ENCODE data around the gene NINL.
"Not testable (repeated sequence)": the region's sequence is repeated elsewhere in the genome, so short reads cannot be mapped to it uniquely, and the experiment has no call there.

Gene NINL

DNA sequence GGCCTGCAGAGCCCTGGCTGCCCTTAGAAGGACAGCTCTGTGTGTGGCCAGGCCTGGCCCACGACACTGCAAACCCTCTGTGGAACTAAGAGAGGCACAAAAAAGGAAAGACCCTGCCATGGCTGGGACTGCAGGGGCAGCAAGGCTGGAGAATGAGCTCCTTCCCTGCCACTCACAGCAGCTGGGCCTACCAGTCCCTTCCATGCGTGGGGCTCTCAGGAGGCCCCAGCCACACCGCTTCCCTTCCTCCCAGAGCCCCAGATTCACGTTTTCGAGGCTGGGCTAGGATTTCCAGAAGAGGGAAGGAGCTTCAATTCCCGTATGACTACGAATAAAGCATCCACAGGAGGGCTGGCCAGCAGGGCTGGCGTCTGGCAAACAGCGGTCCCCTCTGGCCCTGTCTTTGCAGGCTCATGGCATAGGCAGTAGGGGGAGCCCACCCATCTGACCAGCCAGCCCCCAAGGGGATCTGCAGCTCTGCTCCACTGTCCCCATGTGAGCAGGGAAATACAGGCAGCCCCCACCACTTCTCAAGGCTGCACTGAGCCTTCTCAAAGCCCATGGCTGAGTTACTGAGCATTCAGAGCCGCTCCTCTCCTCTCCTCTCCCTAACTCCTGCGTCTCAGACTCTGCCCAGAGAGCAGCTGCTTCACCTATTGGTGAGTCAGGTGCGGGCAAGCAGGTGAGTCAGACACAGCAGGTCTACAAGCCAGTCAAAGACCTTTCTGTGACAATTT is 53.1 kb downstream of the NINL start:
- DNase-seq: no peak

GRCh38 chr20:25529295-25529951 is 55.9 kb downstream of the NINL start:
- no peak for DNase-seq

DNA sequence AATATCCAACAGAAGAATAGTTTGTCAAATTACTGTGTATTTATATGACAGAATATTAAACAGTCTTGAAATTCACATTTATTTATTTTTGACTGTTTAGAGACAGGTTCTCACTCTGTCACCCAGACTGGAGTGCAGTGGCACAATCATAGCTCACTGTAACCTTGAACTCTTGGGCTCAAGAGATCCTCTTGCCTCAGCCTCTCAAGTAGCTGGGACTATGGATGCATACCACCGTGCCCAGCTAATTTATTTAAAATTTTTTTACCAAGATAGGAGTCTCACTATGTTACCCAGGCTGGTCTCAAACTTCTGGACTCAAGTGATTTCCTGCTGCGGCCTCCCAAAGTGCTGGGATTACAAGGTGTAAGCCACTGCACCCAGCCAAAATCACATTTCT is 57.4 kb downstream of the NINL start:
- DNase-seq: no peak

- DNase-seq: no peak
Measured at GRCh38 chr20:25526446-25526845, 58.9 kb downstream of the NINL start.

DNA sequence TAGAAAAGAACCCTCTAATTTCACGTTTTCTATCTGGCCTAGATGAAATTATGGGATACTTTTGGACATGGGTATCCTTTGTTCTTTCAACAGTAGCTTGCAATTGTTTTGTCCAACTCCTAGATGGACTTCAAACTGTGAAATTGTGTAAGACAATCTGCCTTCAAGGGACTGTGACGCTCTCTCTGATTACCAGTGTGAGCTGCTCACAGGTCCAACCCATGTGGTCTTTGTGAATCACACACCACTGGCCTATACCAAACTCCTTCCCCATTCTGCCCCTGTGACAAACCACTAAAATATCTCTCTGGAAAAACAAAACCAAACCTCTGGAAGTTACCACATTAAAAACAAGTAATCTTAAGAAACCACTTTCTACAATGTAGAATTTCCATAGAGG is 59.5 kb downstream of the NINL start:
- DNase-seq: no peak

DNA sequence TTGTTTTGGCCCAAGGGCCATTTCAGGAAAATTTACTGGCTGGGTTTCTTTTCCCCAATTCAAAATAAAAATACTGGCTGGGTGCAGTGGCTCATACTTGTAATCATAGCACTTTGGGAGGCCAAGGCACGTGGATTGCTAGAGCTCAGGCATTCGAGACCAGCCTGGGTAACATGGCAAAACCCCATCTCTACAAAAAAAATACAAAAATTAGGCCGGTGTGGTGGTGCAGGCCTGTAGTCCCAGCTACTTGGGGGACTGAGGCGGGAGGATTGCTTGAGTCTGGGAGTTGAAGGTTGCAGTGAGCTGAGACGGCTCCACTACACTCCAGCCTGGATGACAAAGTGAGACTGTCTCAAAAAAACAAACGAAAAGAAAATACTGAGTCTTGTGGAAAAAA is 60.0 kb downstream of the NINL start:
- no peak for DNase-seq

DNA sequence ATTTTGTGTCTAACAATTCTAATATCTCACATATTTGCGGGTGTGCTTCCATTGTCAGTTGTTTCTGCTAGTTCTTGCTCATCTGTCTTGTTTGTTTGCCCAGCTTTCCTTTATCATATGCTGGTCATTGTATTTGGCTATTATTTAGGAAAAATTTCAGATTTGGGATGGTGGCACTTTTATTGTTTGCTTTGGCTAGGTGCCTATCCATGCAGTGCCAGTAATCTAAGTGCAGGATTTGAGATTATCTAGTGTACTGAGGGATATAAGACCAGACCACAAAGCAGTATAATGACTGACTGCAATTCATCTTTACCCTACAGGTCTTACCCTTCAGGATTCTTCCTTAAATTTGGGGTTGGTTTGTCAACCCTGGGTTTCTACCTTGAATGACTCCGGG is 63.9 kb downstream of the NINL start:
- DNase-seq: no peak

GRCh38 chr20:25517124-25517523 is 68.2 kb downstream of the NINL start:
- no peak for DNase-seq

- no peak for DNase-seq
Measured at GRCh38 chr20:25514747-25515340, 70.5 kb downstream of the NINL start.

GRCh38 chr20:25514195-25514594 is 71.1 kb downstream of the NINL start:
- DNase-seq: no peak

GRCh38 chr20:25512709-25513108 is 72.6 kb downstream of the NINL start:
- no peak for DNase-seq

DNA sequence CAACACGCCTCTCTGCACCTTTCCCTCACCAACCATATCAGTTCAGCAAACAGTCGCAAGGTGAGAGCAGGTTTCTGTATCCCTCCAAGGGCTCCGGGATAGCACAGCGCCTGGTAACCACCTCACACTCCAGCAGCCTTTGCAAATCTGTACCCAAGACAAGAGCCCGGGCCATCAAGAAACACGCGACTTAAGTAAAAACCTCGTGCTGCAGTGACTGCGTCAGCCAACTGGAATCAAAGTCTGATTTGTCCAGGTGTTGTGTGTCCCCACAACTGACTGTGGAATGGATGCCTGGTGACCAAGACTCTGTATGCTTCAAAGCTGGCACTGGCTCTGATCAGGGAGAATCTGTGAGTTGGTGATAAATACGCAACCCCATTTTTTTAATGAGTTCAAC is 74.1 kb downstream of the NINL start:
- no peak for DNase-seq

DNA sequence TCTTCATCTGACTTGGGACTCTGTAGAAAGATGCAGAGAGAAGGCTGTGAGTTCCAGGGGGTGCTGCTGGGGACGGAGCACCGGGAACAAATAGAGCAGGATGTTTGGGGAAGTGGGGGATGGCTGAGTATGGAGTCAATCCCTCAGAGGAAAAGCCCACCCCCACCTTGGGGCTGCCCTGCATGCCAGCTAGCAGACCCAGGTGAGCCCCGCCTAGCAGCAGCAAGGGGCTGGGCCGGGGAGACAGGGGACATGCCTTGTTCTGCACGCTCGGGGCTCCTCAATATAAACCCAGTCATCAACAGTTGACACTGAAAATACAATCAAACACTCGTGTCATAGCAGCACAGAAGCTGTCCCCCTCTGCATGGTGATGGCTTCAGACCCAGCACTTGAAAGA is 74.6 kb downstream of the NINL start:
- no peak for DNase-seq

- no peak for DNase-seq
Measured at GRCh38 chr20:25510202-25510601, 75.1 kb downstream of the NINL start.

- no peak for DNase-seq
Measured at GRCh38 chr20:25509084-25509483, 76.2 kb downstream of the NINL start.

- DNase-seq: no peak
Measured at GRCh38 chr20:25508083-25508770, 77.1 kb downstream of the NINL start.

DNA sequence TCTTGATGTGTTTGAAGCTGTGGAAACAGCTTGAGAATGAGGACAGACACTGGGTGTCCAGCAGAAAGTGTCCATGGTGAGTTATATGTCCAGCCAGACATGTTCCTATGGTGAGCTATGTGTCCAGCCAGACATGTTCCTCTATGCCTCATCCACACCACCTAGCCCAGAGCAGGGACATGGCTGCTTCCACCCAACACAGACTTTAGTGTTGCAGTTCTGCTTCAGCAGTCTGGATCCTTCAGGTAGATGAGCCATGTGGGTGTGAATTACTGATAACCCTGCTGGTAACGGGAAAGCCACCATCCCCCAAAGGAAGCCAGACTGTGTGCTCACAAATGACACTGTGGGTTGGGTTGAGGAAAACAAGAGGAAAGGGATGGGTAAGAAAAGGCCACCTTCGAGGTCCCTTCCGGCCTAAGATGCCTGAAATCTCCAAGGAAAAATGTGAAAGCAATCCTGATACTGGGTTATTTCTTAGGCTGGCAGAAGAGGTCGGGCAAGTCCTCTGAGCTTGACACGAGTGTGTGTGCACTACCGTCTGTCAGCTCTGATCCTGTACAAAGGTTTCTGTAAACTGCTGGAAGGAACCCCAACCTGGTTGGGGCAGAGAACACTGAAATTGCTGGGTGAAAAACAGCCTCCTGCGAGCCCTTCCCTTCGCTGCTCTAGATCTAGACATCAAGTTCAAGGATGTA is 77.8 kb downstream of the NINL start:
- no peak for DNase-seq

DNA sequence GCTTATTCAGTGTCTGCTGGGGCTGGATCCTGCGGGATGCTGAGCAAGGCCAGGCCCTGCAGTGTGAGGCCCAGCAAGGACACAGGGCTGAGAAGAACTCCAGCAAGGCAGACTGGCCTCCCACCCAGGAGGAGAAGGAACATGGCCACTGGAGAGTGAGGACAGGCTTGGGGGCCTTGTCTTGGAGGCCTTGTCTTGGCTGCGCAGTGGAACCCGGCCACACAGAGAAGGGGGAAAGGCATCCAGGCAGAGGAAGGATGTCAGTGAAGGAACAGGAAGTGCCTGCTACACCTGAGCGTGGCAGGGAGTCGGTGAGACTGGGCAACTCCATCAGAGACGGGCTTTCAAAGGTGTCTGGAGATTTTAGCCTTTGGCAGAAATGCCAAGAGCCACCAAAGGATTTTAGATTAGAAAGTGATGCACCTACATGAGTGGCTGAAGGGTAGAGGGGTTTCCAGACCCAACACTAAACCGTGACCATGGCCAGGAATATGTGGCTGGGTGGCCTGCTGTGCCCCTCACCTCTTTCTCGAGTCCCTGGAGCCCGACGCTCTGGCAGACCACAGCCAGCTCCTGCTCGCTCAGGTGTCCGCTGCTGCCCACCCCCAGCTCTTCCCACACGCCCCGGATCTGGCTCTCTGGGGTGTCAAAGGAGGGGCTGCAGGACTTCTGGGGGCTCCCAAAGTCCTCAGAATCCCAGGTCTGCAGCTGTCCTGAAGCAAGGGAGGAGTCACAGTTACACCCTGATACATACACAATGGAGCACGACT is 80.8 kb downstream of the NINL start:
- DNase-seq: no peak

- DNase-seq: no peak
Measured at GRCh38 chr20:25503936-25504335, 81.4 kb downstream of the NINL start.

- DNase-seq: not testable (repeated sequence)
Measured at GRCh38 chr20:25503051-25503639, 82.2 kb downstream of the NINL start.

DNA sequence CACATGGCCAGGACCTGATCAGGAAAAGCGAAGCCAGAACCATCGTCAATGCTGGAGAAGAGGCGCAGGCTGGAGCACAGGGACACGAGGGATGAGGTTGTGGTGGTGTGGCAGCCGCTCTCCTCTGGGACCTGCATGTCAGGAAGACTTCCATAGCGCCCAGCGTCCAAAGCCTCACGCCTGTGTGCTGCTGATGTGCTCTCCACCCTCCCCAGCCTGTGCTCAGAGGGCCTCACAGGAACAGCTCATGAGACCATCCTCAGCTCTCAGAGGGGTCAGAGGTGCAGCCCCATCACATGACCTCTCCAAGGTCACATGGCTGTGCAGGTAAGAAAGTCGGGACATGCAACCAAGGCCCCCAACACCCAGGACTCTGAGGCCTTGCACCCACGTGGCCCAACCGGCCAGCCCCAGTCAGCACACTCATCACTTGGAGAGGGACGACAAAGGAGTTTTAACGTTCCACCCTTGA is 84.4 kb downstream of the NINL start:
- no peak for DNase-seq
